Measurements from ENCODE around the gene SUDS3. TPM values are rescaled to one million over a fixed set of nuclear protein-coding genes. Genes with fewer than 3 reads are reported as not detected.

SUDS3 gene
- total and polyA plus RNA-seq, 4 donors, result 6.7 to 22.8 (median 12.3) TPM

DNA sequence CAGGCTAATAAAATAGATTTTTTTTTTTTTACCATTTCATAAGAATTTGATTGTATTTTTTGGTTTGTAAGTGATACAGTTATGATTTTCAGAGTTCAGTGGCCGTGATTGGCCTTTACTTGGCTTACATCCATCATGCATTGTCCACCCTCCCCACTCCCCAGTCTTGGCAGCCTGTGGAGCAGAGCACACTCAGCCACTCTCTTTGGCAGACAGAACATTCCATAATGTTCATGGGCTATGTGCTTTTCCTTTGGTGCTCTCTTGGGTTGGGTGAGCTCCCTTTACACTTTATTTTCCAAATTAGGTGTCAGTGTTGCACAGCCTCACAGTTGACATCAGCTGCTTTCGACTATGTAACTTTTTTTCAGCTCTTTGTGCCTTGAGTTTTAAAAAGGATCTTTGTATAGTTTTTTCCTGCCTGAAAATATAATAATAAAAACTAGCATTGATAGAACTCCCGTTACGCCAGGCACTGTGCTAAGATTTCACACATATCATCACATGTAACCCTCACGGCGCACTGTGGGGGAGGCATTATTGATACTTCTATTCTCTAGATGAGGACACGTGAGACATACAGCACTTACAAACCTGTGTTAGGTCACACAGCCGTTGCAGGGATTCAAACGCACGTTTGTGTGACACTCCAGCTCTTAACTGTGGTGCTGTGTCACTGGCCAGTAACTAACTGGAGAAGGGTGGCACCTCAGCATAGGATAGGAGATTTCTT, 21.5 kb downstream of the SUDS3 start:
- Histone ChIP-seq H3K4me1 (ENCODE audit: control insufficient read depth in 4 of 4, insufficient read depth in 4 of 4, low read length in 3 of 4) (no peaks in the 10 kb centered on the region), H3K36me3 (ENCODE audit: control insufficient read depth in 4 of 4, insufficient read depth in 3 of 4, low read depth in 1 of 4, low read length in 3 of 4) (peaks cover 13 to 63% (median 31%) of the 10 kb centered on the region in 4 donors), H3K27ac (ENCODE audit: low read depth in 1 of 2, low read length in 2 of 2) (no peak overlapping the region), H3K9me3 (ENCODE audit: control insufficient read depth in 4 of 4, low read length in 3 of 4) (no peaks in the 10 kb centered on the region), H3K4me3 (ENCODE audit: low read depth in 1 of 3, low read length in 3 of 3) (no peak overlapping the region), H3K27me3 (ENCODE audit: control insufficient read depth in 4 of 4, insufficient read depth in 4 of 4, low read length in 3 of 4) (no peaks in the 10 kb centered on the region), H3K9ac (ENCODE audit: low read depth in 1 of 2, low read length in 2 of 2) (no peak overlapping the region)
- TF ChIP-seq, protein P1, sequence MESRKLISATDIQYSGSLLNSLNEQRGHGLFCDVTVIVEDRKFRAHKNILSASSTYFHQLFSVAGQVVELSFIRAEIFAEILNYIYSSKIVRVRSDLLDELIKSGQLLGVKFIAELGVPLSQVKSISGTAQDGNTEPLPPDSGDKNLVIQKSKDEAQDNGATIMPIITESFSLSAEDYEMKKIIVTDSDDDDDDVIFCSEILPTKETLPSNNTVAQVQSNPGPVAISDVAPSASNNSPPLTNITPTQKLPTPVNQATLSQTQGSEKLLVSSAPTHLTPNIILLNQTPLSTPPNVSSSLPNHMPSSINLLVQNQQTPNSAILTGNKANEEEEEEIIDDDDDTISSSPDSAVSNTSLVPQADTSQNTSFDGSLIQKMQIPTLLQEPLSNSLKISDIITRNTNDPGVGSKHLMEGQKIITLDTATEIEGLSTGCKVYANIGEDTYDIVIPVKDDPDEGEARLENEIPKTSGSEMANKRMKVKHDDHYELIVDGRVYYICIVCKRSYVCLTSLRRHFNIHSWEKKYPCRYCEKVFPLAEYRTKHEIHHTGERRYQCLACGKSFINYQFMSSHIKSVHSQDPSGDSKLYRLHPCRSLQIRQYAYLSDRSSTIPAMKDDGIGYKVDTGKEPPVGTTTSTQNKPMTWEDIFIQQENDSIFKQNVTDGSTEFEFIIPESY (IDR thresholded peaks at IDR 0.05), result no peak
- TF ChIP-seq, protein P2, sequence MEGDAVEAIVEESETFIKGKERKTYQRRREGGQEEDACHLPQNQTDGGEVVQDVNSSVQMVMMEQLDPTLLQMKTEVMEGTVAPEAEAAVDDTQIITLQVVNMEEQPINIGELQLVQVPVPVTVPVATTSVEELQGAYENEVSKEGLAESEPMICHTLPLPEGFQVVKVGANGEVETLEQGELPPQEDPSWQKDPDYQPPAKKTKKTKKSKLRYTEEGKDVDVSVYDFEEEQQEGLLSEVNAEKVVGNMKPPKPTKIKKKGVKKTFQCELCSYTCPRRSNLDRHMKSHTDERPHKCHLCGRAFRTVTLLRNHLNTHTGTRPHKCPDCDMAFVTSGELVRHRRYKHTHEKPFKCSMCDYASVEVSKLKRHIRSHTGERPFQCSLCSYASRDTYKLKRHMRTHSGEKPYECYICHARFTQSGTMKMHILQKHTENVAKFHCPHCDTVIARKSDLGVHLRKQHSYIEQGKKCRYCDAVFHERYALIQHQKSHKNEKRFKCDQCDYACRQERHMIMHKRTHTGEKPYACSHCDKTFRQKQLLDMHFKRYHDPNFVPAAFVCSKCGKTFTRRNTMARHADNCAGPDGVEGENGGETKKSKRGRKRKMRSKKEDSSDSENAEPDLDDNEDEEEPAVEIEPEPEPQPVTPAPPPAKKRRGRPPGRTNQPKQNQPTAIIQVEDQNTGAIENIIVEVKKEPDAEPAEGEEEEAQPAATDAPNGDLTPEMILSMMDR (IDR thresholded peaks at IDR 0.05; ENCODE audit: low read depth, low read length, missing input control), result no peak
- no peak for TF ChIP-seq SP1 (IDR thresholded peaks at IDR 0.05)
- WGBS, result 91% methylated on average over 10 of the region's 10 CpGs
- DNase-seq (ENCODE audit: low spot score), result no peak

DNA sequence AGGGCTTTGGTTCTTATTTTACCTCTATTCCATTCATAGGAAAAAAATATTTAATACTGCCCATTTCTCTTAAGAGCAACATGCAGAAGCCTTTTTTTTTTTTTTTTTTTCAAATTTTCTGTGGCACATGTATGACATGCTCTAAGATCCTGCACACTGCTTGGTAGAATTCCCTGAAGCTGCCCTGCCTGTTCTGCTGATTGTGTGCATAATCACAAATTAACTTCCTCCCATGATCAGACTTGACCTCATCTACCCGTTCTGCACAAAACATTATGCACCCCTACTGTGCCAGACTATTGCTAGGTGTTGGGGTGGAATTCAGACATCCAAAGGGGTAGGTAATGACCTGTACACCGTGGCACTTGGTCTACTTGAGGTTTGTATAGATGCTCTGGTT, 22.2 kb downstream of the SUDS3 start:
- H3K9ac ChIP-seq (ENCODE audit: low read depth in 1 of 2, low read length in 2 of 2), result no peak overlapping the region
- H3K4me3 ChIP-seq (ENCODE audit: low read depth in 1 of 3, low read length in 3 of 3), result no peak overlapping the region
- no peaks in the 10 kb centered on the region for H3K9me3 ChIP-seq (ENCODE audit: control insufficient read depth in 4 of 4, low read length in 3 of 4)
- no peak overlapping the region for H3K27ac ChIP-seq (ENCODE audit: low read depth in 1 of 2, low read length in 2 of 2)
- 88% methylated on average over 2 of the region's 2 CpGs for WGBS
- H3K4me1 ChIP-seq (ENCODE audit: control insufficient read depth in 4 of 4, insufficient read depth in 4 of 4, low read length in 3 of 4), result no peaks in the 10 kb centered on the region
- H3K36me3 ChIP-seq (ENCODE audit: control insufficient read depth in 4 of 4, insufficient read depth in 3 of 4, low read depth in 1 of 4, low read length in 3 of 4), result peaks cover 13 to 64% (median 34%) of the 10 kb centered on the region in 4 donors
- H3K27me3 ChIP-seq (ENCODE audit: control insufficient read depth in 4 of 4, insufficient read depth in 4 of 4, low read length in 3 of 4), result no peaks in the 10 kb centered on the region
- TF ChIP-seq JUND (IDR thresholded peaks at IDR 0.05) (no peak), HNF4A (conservative IDR thresholded peaks at IDR 0.05) (no peak), GABPA (IDR thresholded peaks at IDR 0.05 in 1 of 2, conservative IDR thresholded peaks at IDR 0.05 in 1 of 2) (no peak), EGR1 (IDR thresholded peaks at IDR 0.05; ENCODE audit: low read depth in 2 of 2) (no peak), YY1 (IDR thresholded peaks at IDR 0.05) (no peak), SP1 (IDR thresholded peaks at IDR 0.05) (no peak), FOXA2 (IDR thresholded peaks at IDR 0.05) (no peak), RXRA (IDR thresholded peaks at IDR 0.05) (no peak), TAF1 (conservative IDR thresholded peaks at IDR 0.05) (no peak)
- TF ChIP-seq, protein P3, sequence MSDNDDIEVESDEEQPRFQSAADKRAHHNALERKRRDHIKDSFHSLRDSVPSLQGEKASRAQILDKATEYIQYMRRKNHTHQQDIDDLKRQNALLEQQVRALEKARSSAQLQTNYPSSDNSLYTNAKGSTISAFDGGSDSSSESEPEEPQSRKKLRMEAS (IDR thresholded peaks at IDR 0.05), result no peak
- TF ChIP-seq, protein P4, sequence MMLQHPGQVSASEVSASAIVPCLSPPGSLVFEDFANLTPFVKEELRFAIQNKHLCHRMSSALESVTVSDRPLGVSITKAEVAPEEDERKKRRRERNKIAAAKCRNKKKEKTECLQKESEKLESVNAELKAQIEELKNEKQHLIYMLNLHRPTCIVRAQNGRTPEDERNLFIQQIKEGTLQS (IDR thresholded peaks at IDR 0.05), result no peak
- TF ChIP-seq, protein P1 (IDR thresholded peaks at IDR 0.05), result no peak
- TF ChIP-seq, protein P5, sequence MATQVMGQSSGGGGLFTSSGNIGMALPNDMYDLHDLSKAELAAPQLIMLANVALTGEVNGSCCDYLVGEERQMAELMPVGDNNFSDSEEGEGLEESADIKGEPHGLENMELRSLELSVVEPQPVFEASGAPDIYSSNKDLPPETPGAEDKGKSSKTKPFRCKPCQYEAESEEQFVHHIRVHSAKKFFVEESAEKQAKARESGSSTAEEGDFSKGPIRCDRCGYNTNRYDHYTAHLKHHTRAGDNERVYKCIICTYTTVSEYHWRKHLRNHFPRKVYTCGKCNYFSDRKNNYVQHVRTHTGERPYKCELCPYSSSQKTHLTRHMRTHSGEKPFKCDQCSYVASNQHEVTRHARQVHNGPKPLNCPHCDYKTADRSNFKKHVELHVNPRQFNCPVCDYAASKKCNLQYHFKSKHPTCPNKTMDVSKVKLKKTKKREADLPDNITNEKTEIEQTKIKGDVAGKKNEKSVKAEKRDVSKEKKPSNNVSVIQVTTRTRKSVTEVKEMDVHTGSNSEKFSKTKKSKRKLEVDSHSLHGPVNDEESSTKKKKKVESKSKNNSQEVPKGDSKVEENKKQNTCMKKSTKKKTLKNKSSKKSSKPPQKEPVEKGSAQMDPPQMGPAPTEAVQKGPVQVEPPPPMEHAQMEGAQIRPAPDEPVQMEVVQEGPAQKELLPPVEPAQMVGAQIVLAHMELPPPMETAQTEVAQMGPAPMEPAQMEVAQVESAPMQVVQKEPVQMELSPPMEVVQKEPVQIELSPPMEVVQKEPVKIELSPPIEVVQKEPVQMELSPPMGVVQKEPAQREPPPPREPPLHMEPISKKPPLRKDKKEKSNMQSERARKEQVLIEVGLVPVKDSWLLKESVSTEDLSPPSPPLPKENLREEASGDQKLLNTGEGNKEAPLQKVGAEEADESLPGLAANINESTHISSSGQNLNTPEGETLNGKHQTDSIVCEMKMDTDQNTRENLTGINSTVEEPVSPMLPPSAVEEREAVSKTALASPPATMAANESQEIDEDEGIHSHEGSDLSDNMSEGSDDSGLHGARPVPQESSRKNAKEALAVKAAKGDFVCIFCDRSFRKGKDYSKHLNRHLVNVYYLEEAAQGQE (IDR thresholded peaks at IDR 0.05), result no peak
- no peak for DNase-seq (ENCODE audit: low spot score)
